Uterus (tissue), 2 donors: ENCODE data around the gene CKMT2.

Source experiments
- POLR2A ChIP-seq, 2 donors: fragments of 450-650 bp; IDR thresholded peaks; one replicate each; pipeline ENCODE4 v1.6.1; 2016; ENCODE audit warnings: antibody characterized with exemption in 2 of 2, mild to moderate bottlenecking in 1 of 2, moderate library complexity in 1 of 2
- TF ChIP-seq, protein P1 (sequence below), 4 experiments: fragments of 200-600 bp in 2 of 4; fragments of 450-650 bp in 2 of 4; sonication (generic) in 2 of 4; IDR thresholded peaks; one replicate each; pipeline ENCODE4 v1.5.1; 2016 to 2019; ENCODE audit warnings: antibody characterized with exemption in 4 of 4, mild to moderate bottlenecking in 2 of 4, moderate library complexity in 1 of 4

GRCh38 chr5:81192373-81192750 is 40.8 kb upstream of the CKMT2 start:
- TF ChIP-seq, protein P1, sequence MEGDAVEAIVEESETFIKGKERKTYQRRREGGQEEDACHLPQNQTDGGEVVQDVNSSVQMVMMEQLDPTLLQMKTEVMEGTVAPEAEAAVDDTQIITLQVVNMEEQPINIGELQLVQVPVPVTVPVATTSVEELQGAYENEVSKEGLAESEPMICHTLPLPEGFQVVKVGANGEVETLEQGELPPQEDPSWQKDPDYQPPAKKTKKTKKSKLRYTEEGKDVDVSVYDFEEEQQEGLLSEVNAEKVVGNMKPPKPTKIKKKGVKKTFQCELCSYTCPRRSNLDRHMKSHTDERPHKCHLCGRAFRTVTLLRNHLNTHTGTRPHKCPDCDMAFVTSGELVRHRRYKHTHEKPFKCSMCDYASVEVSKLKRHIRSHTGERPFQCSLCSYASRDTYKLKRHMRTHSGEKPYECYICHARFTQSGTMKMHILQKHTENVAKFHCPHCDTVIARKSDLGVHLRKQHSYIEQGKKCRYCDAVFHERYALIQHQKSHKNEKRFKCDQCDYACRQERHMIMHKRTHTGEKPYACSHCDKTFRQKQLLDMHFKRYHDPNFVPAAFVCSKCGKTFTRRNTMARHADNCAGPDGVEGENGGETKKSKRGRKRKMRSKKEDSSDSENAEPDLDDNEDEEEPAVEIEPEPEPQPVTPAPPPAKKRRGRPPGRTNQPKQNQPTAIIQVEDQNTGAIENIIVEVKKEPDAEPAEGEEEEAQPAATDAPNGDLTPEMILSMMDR (IDR thresholded peaks at IDR 0.05): no peak
- TF ChIP-seq POLR2A (IDR thresholded peaks at IDR 0.05): no peak
